Uterus (tissue), 4 donors: ENCODE results near the gene MAN2B2. TPM values are rescaled to one million over a fixed set of nuclear protein-coding genes. Genes with fewer than 3 reads are reported as not detected.

ENCODE experiments used
- DNase-seq, 2 donors: peaks; one replicate each; pipeline ENCODE4 v3.0.0-alpha.2; 2019 to 2020
- H3K27ac ChIP-seq, 2 donors: fragments of 200-600 bp; sonication (generic); 1 replicate in 1 of 2; 2 replicates in 1 of 2; pipeline ENCODE4 v1.5.1; 2016 to 2018
- H3K27me3 ChIP-seq, 2 donors: fragments of 200-600 bp; sonication (generic); one replicate each; pipeline ENCODE4 v1.5.1; 2018 to 2019; ENCODE audit warnings: control low read depth in 1 of 2
- H3K36me3 ChIP-seq, 2 donors: fragments of 200-600 bp; sonication (generic); one replicate each; pipeline ENCODE4 v1.5.1; 2019; ENCODE audit warnings: control low read depth in 1 of 2
- H3K4me1 ChIP-seq, 2 donors: fragments of 200-600 bp; sonication (generic); one replicate each; pipeline ENCODE4 v1.5.1; 2018 to 2019; ENCODE audit warnings: control low read depth in 1 of 2
- H3K4me3 ChIP-seq, 2 donors: fragments of 200-600 bp; sonication (generic); 1 replicate in 1 of 2; 2 replicates in 1 of 2; pipeline ENCODE4 v1.5.1; 2018 to 2019; ENCODE audit warnings: mild to moderate bottlenecking in 1 of 2
- H3K9me3 ChIP-seq, 2 donors: fragments of 200-600 bp; sonication (generic); one replicate each; pipeline ENCODE4 v1.5.1; 2019; ENCODE audit warnings: control low read depth in 1 of 2
- CTCF ChIP-seq, 4 experiments: fragments of 200-600 bp in 2 of 4; fragments of 450-650 bp in 2 of 4; sonication (generic) in 2 of 4; IDR thresholded peaks; one replicate each; pipeline ENCODE4 v1.5.1; 2016 to 2019; ENCODE audit warnings: antibody characterized with exemption in 4 of 4, mild to moderate bottlenecking in 2 of 4, moderate library complexity in 1 of 4
- POLR2A ChIP-seq, 2 donors: fragments of 450-650 bp; IDR thresholded peaks; one replicate each; pipeline ENCODE4 v1.6.1; 2016; ENCODE audit warnings: antibody characterized with exemption in 2 of 2, mild to moderate bottlenecking in 1 of 2, moderate library complexity in 1 of 2
- intact Hi-C: fragments of 100-400 bp; cut with DNase I; formaldehyde crosslinking; loops from one replicate; pipeline ENCODE4 v1.15.1; 2023; ENCODE audit warnings: low total_unique reads
- total RNA-seq, 4 donors: library from RNA; depleted of rRNA in 3 of 4; stranded (reverse); fragments of >200 nt in 3 of 4; gene quantifications; one replicate each; pipeline versions ENCODE4 v1.1.0 to v1.2.4, GENCODE V29; 2014 to 2023
- donor health status: DM: yes; HTN: yes; CAD: no.

MAN2B2 gene
- total RNA-seq, 4 donors from 2014 or later: 14.8 to 30.8 (median 19.2) TPM

- TF ChIP-seq CTCF (IDR thresholded peaks at IDR 0.05) (no peak), POLR2A (IDR thresholded peaks at IDR 0.05) (no peak)
- H3K27ac ChIP-seq: no peak overlapping the region
- no peaks in the 10 kb centered on the region for H3K9me3 ChIP-seq
- intact Hi-C loops: loop anchor here (10.0 kb wide), 1 partner anchor 215 kb away; no protein-coding TSS in a partner anchor
- no peaks in the 10 kb centered on the region for H3K36me3 ChIP-seq
- H3K4me3 ChIP-seq: no peak overlapping the region
- no peaks in the 10 kb centered on the region for H3K4me1 ChIP-seq
- no peaks in the 10 kb centered on the region for H3K27me3 ChIP-seq
- DNase-seq: no peak
Measured at GRCh38 chr4:6549445-6549844, 25.5 kb upstream of the MAN2B2 start.

GRCh38 chr4:6549890-6550620, 24.9 kb upstream of the MAN2B2 start:
- no peak for DNase-seq
- H3K27ac ChIP-seq: no peak overlapping the region
- no peaks in the 10 kb centered on the region for H3K36me3 ChIP-seq
- H3K4me3 ChIP-seq: no peak overlapping the region
- intact Hi-C loops: loop anchor here (10.0 kb wide), 1 partner anchor 215 kb away; no protein-coding TSS in a partner anchor
- no peaks in the 10 kb centered on the region for H3K9me3 ChIP-seq
- no peaks in the 10 kb centered on the region for H3K27me3 ChIP-seq
- no peak for TF ChIP-seq CTCF (IDR thresholded peaks at IDR 0.05)
- no peak for TF ChIP-seq POLR2A (IDR thresholded peaks at IDR 0.05)
- H3K4me1 ChIP-seq: no peaks in the 10 kb centered on the region

GRCh38 chr4:6550821-6551220, 24.2 kb upstream of the MAN2B2 start:
- Histone ChIP-seq H3K4me3 (no peak overlapping the region), H3K27ac (no peak overlapping the region), H3K36me3 (no peaks in the 10 kb centered on the region), H3K27me3 (no peaks in the 10 kb centered on the region), H3K9me3 (no peaks in the 10 kb centered on the region), H3K4me1 (no peaks in the 10 kb centered on the region)
- TF ChIP-seq POLR2A (IDR thresholded peaks at IDR 0.05) (no peak), CTCF (IDR thresholded peaks at IDR 0.05) (no peak)
- intact Hi-C loops: no loop called here
- DNase-seq: no peak

- no peaks in the 10 kb centered on the region for H3K27me3 ChIP-seq
- intact Hi-C loops: no loop called here
Measured at GRCh38 chr4:6551660-6552059, 23.3 kb upstream of the MAN2B2 start.

More at GRCh38 chr4:6551660-6552059, 23.3 kb upstream of the MAN2B2 start:
- Histone ChIP-seq H3K4me1 (no peaks in the 10 kb centered on the region), H3K4me3 (no peak overlapping the region), H3K27ac (no peak overlapping the region), H3K9me3 (no peaks in the 10 kb centered on the region), H3K36me3 (no peaks in the 10 kb centered on the region)
- DNase-seq: no peak
- TF ChIP-seq CTCF (IDR thresholded peaks at IDR 0.05) (no peak), POLR2A (IDR thresholded peaks at IDR 0.05) (no peak)
